Skin of body (tissue), 2 donors: ENCODE measurements around the gene MTG1. TPM values are rescaled to one million over a fixed set of nuclear protein-coding genes. Genes with fewer than 3 reads are reported as not detected.
"Not testable (repeated sequence)": the region's sequence is repeated elsewhere in the genome, so short reads cannot be mapped to it uniquely, and the experiment has no call there.

ENCODE experiments used
- DNase-seq: peaks from one replicate; lab custom pipeline; 2025; lab: John Stamatoyannopoulos, UW
- total RNA-seq: library from RNA; depleted of rRNA; stranded (reverse); fragments of >200 nt; gene quantifications from one replicate; pipeline ENCODE4 v1.2.3, GENCODE V29; 2014

The MTG1 gene
- total RNA-seq, 1 donor from 2014 or later = 24.7 TPM

DNA sequence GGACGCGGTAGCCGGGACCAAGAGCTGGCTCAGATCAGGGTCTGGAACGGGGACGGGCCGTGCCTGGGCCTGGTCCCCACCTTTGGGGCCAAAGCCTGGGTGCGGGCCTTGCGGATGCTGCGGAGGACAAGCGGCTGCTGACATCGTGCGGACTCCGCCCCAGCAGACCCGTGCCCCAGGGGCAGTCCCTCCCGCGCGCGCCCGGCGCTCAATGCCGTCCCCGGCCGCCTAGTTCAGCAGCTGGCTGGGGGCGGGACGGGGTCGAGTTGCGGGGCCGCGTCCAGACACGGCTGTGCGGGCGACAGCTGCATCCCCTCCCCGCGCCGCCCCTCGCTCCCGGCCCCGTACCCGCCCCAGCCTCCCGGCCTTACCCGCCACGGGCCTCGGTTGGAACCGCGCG is 30.1 kb downstream of the MTG1 start:
- not testable (repeated sequence) for DNase-seq

DNA sequence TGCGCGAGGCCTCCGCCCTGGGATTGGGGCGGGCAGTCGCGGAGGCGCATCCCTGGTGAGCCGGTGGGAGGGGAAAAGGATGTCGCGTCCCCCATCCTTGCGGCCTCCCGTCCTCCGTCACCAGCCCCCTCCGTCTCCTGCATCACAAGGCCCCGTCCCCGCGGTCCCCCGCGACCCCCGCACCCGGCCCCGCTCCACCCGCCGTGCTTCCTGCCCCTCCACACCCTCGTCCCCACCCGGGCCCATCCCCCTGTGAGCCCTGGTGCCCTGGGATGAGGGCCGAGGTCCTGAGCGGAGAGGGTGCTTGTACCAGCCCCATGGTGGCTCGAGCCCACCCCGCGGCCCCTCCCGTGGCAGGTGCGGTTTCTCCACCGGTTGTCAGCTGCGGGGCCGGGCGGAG is 30.6 kb downstream of the MTG1 start, which contains the start of gene SPRN:
TSS of gene SPRN (minus strand) at position 25 of the 400 bp plus-strand sequence. CDS start 944 bp downstream, outside the sequence.
- not testable (repeated sequence) for DNase-seq

DNA sequence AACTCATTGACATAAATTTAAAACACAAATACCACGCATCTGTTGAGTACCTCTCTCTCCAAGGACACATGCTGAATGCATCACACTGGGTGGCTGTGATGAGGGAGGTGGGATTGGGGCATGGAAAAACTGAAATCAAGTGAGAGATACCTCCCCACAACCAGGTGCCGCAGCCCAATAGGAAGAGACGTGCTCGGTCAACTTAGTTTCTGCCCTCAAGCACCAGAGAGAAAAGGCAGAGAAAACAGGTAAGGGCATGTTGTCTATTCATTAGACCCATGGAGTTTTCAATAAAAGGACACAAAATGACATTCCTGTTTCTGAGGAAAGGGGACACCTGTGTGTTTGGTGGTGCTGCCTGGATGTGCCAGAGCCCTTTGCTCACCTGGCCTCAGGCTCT is 35.6 kb downstream of the MTG1 start:
- not testable (repeated sequence) for DNase-seq

DNA sequence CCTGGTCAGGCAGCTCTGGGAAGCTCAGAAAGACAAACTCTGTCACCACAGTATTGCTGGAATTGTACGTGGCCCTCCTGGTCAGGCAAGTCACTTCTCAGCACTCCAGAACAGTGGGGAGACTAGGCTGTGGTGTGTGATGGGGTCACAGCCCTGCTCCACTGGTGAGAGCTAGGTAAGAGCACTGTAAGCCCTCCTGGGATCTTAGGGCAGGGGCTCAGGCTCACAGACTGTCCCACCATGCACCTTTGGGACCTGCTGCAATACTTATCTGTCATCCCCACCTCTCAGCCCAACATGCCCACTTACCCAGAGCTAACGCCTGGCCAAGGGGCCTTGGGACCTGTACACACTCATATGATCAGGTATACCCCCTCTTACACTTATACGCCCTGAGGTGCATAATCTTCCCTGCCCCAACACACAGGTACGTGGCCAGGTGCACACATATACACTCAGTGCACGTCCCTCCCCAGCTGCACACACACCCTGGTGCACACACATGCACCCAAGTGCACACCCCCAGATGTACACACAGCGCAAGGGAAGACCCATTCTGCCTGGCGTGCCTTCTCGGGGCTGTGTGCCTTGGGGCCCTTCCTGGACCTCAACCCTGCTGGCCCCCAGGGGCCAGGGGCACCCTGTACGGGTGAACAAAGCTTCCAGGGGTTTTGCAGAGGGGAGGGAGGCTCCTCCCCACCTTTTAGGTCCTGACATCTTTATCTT is 38.1 kb downstream of the MTG1 start:
- DNase-seq = not testable (repeated sequence)

DNA sequence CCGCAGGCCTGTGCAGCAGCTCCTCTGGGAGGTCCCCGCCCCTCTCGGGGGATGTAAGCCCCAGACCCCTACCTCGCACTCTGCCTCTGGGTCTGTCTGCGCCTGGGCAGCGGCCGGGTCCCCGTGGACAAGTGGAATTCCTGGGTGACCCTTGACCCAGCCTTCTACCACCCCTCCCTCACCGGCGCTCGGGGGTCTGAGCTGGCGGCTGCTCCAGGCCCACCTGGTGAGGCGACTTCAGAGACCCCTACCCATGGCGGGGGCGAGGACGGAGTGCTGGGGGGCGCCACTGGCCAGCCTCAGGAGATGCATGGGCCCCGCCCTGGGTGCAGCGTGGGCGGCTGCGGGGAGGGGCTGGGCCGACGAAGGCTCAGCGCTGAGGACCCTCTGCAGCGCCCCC is 38.8 kb downstream of the MTG1 start:
- not testable (repeated sequence) for DNase-seq

DNA sequence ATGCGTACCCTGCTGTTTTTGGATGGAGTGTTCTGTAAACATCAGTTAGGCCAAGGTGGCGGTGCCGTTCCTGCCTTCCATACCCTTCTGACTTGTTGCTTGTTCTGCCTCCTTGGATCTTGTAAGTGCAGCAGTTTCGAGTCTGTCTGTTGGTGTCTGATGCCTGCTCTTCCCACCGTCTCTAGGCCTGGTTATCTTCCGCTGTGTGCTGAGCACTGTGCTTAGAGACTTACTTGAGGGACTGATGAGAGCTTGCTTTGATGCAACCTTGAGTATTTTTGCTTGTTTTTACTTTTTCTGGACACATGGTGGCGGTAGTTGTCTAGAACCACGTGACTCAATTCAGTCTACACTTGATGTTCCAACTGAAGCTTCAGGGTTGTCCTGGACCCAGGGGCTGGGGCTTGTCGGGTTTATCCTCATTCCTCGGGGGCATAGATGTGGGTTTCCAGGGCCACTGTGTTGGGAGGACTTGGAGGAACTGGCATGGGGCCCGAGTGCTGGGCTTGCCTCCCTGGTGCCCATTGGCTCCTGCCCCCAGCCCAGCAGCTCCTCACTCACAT is 44.8 kb downstream of the MTG1 start:
- DNase-seq = no peak

DNA sequence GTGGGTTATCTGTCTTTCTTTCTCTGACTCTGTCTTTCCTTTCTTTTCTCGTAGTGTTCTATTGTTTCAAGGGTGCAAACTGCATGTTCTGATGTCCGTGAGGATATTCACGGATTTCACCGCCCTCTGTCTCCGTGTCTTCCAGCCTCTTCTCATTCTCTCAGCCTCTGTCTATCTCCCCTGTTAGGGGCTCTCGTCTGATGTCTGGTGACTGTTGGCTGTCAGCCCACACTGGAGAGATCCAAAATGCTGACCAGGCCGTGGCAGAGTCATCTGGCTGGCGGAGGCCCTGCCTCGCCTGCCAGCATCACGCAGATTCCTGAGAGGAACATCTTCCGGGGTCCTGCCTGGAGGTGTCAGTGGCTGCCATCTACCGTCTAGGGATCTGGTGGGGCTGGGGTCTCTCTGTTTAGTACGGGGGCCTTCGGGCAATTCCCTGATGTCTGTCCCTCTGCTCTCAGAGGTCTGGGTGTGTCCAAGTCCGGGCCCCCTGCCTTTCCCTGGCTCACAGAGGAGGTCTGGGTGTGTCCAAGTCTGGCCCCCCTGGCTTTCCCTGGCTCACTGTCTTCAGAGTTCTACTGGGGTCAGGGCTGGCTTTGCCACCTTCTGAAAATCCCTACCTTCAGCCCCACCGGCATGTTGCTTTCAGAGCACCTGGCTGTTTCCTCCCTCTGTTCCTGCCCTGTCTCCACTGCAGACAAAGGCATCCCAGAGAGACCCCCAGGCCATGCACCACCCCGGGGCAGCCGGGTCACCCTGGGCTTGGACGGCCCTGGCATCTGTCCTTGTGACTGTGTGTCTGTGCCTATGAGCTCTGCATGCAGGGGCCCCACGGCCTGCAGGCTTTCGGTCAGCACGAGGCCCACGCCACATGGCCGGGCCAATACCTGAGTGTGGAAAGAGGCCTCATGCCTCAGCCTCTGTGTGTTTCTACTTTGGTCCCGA is 45.8 kb downstream of the MTG1 start:
- DNase-seq = no peak

DNA sequence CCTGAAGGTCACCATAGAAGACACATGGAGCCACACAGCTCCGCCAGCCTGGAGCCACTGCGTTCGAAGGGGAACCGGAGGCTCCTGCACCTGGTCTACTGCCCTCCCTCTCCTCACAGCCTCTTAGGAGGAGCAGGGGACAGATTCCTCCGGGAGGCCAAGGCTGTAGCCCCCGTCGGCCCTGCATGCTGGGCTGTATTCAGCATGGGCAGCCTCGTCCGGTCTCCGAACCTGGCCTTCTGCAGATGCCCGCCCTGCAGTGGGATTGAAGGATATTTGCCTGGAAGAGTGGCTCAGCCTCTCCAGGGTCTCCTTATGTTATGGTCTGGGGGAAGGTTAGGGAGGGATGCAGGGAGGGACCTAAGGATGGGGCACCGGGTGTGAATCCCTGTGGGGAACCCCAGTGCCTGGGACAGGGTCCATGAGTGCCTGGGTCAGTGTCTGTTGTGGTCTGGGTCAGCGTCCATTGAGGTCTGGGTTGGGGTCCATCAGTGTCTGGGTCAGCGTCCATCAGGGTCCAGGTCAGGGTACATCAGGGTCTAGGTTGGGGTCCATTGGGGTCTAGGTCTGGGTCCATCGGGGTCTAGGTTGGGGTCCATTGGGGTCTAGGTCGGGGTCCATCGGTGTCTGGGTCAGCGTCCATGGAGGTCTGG is 46.8 kb downstream of the MTG1 start:
- no peak for DNase-seq

DNA sequence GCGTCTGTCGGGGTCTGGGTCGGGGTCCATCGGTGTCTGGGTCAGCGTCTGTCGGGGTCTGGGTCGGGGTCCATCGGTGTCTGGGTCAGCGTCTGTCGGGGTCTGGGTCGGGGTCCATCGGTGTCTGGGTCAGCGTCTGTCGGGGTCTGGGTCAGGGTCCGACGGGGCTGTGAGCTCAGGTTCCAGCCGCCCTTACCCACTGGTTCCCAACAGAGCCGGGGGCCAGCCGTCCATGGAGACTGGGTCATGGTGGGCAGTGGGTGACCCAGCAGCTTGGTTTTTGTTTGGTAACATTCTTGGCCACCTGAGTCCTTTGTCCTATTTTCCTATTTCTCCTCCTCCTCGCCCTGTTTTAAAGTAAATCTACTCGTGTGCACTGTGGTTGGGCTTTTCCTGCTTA is 47.4 kb downstream of the MTG1 start:
- DNase-seq = not testable (repeated sequence)

DNA sequence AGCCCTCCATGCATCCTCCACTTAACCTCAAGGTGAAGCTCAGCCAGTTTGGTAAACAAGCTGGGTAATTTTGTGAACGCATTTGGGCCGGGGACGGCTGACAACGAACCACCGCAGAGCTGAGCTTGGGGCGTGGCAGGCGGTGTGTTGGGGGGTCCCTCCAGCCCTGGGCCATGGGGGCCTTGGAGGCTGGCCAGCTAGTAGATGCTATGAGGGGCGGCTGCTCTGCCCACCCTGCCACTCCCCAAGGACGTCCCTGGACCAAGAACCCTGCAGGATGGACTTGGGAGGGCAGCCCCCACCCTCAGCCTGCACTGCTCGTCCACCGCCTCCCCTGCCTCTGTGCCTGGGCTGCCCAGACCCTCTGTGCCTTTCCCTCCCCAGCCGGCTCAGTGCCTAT is 47.8 kb downstream of the MTG1 start:
- no peak for DNase-seq

DNA sequence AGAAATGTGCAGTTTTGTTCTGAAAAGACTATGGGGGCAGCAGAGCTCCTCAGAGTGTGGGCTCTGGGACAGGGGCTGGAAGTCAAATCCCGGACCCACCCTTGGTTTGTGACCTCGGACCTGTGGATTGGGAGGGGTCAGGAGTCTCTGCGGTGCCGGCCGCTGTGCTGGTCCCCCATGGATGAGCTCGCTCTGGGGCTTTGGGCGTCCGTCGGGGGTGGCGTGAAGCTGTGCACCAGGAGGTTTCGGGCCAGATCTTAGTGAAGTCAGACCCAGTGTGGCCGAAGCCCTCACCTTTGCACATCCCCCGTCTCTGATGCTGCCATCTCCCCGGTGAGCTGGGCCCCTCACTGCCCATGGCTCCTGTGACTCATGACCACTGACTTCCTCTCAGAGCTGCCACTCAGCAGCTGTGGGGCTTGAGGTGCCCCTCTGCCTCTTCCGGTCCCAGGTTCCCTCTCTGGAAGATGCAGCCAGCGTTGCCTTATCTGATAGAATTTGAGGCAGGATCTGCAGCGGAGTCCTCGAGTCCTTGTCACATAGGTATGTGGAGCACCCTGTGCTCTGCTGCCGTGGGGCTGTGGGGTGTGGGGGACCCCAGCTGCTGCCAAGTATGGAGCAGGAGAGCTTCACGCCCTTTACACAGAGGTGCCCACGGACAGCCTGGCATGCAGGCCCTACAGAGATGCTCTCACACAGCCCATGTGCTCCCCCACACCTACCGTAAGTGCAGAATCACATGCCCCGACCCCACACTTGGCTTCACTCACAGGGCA is 48.4 kb downstream of the MTG1 start:
- DNase-seq = no peak

DNA sequence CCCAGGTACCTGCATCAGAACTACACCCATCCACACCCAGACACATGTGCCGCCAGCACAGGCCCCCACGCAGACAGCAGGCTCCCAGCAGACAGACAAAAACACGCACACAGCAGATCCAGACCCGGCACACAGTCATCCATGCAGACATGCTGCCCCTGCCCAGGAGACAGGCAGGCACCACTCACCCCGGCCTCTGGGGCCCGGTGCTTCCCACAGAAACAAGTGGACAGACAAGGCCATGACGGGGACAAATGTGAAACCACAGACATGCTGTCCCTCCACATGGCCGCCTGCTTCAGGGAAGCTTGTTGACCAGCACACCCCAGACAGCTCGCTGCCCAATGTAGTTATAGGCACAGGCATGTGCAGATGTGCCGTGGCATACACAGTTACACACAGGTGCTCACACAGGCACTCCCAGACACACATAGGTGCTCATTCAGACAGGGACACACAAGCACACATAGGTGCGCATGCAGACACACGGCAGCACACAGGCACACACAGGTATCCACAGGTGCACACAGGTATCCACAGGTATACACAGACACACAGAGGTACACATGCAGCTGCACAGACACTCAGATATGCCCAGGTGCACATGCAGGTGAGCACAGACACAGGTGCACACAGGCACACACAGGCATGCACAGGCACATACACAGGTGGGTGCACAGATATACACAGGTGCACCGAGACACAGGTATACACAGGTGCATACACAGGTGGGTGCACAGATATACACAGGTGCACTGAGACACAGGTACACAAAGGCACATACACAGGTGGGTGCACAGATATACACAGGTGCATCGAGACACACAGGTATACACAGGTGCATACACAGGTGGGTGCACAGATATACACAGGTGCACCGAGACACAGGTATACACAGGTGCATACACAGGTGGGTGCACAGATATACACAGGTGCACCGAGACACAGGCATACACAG is 49.3 kb downstream of the MTG1 start:
- DNase-seq = no peak

DNA sequence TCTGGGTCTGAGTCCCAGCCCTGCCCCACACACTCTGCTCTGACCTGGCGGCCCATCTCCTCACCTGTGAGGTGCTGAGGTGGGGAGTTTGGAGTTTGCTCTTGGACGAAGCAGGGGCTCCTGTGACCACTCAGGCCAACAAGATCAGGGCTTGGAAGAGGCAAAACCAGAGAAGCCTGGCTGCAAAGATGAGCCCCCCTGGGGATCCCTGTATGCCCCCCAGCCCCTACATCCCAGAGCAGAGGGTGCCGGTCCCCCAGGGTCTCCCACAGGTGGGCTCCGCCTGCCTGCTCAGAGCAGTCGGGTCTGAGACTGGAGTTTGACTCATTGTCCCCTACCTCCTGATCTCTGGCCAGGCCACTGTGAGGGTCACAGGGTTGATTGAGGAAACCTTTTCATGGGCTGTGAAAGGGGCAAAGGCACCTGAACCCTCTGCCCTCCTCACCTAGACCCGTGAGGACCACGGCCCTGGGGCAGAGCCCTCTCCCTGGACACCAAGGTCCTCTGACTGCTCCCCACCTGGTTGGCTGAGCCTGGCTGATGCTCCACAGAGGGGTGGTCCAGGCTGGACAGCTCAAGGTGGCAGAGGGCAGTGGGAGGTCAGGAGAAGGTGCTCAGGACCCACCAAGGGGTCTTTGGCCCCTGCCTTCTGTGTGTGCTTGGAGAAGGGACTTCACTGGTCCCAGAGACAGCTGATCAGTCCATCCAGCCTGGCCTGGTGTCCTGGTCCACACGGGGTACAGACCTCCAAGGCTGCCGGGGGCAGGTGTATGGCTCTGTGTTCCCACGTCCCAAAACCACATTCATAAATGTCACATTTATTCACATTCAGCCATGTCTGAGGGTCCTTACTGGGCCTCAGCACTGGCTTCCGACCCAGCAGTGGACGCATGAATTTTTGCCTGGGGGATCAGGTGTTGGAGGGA is 50.6 kb downstream of the MTG1 start:
- DNase-seq = no peak

DNA sequence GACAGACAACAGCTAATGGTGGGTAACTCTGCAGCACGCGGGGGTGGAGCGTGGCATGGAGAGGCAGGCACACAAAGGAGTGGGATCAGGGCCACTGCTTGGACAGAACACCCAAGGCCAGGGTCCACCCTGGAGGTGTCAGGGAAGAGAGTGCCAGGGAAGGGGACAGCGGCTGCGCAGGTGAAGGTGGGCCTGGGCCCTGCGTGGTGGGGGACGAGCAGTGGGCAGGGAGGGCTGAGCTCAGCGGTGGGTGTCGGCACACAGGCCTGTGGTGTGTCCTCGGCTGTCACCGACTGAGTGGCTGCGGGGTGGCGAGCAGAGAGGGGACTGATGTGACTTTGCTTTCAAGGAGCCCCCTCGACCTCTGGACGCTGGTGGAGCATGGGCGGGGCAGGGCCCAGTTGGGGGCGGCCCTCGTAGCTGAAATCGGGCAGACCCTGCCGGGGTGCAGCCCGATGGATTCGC is 51.3 kb downstream of the MTG1 start:
- DNase-seq = no peak

DNA sequence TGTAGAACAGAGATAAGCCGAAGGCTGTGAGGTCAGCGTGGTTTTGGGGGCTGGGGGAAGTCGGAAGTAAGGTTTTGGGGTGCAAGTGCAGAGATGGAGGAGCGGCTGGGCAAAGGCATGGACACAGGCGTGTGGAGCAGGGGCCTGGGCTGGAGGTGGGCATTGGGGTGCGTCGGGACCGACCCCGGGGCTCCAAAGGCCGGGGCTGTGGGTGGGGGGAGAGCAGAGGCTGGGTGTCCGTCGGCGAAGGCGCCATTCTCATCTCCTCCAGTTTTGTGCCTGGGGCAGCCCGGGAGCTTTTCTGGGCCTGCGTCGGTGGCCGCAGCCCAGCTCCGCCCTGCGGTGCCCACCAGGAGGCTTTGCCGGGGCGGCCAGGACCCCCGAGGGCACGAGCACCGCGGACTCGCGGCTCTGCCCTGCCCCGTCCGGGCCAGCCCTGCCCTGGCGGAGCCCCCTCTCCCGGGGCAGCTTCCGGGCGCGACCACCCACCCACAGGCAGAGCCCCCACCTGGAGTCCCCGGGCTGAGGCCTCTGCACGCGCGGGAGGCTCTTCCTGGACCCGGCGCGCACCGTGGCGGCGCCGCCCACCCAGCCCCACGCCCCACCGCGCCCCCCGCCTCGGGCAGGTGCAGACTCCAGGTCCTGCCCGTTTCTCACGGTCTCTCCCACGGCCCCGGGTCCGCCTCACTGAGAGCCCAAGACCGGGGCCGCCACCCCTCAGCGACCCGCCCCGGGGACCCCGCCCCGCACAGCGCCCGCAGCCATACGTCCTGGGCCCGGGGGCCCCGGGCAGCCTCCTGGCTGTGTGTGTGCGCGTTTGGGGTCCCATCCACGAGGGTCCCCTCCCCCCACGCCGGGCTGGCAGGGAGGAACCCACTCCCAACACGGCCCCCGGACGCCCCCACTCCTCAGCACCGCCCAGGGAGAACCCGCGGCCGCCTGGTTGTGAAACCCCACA is 52.1 kb downstream of the MTG1 start:
- no peak for DNase-seq

DNA sequence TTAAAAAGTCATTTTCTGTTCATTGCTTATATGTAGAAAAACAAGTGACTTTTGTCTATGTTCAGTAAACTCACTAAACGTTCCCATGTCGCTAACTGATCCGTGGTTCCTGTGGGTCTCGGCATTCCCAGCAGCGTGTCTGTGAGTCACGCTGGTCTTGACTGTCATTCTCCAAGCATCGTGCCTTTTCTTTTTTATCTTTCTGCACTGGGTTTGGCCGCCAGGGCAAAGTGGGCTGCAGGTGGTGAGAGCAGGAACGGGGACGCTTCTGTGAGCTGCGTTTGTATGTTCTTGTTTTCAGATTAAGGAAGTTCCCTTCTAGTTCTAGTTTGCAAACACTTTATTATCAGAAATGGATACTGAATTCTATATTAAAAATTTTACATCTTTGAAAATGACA is 53.0 kb downstream of the MTG1 start:
- DNase-seq = no peak

DNA sequence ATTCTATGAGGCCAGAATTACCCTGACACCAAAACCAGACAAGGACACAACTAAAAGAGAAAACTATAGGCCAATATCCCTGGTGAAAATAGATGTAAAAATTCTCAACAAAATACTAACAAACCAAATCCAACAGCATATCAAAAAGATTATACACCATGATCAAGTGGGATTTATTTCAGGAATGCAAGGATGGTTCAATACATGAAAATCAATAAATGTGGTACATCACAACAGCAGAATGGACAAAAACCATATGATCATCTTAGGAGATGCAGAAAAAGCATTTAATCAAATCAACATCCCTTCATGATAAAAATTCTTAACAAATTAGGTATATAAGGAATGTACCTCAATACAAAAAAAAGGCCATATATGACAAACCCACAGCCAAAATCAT is 54.2 kb downstream of the MTG1 start:
- DNase-seq = no peak
